Stimulated activated CD8-positive, alpha-beta memory T cell treated with anti-CD3 and anti-CD28 coated beads, Interleukin-4, amount 100 ng/mL, for 24 hours (primary cell): ENCODE results near the gene CLPSL2.
"Not testable (repeated sequence)": the region's sequence is repeated elsewhere in the genome, so short reads cannot be mapped to it uniquely, and the experiment has no call there.

Experiments used
- DNase-seq: peaks from one replicate; pipeline ENCODE4 v3.0.0-alpha.2; 2020; ENCODE audit warnings: low read depth

The CLPSL2 gene

DNA sequence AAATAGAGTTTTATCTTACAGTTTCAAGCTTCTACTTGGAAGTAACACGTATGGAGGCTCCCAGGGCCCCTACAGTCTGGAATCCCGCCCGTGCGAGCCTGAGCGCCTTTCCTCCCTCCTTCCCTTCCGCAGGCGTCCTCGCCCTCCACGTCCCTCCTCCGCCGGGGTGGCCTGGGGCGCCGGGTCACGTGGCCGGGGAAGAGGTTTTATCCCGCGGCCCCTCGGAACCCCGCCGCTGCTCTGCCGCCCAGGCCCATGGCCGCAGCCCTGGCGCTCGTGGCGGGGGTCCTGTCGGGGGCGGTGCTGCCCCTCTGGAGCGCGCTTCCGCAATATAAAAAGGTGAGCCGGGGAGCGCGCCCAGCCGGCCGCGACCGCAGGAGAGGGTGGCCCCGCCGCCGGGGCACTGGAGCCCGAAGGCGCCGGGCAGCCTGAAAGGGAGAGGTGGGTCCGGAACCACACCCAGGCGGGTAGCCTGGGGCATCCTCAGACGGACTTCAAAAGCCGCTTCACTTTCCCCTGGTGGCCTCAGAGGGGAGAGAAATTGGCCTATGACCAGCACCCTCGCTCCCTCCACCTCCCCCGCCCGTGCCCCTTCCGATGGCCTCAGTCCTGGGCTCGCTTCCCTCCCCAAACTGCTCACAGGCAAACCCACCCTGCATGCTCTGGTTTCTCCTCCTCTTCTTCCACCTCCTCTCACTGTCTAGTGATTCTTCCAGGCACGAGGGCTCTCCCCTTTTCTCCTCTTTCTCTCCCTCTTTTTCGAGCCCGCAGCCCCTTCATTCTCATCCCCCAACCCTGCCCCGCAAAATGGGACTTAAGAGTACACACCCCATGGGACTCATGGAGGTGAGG, at the start of gene CLPSL2:
CLPSL2 (plus strand) TSS at position 235 of the 852 bp plus-strand sequence; CDS start at position 256, 21 bp downstream.
- DNase-seq: no peak

- DNase-seq: no peak
Measured at GRCh38 chr6:35727231-35727934, 49.0 kb upstream of the CLPSL2 start.

DNA sequence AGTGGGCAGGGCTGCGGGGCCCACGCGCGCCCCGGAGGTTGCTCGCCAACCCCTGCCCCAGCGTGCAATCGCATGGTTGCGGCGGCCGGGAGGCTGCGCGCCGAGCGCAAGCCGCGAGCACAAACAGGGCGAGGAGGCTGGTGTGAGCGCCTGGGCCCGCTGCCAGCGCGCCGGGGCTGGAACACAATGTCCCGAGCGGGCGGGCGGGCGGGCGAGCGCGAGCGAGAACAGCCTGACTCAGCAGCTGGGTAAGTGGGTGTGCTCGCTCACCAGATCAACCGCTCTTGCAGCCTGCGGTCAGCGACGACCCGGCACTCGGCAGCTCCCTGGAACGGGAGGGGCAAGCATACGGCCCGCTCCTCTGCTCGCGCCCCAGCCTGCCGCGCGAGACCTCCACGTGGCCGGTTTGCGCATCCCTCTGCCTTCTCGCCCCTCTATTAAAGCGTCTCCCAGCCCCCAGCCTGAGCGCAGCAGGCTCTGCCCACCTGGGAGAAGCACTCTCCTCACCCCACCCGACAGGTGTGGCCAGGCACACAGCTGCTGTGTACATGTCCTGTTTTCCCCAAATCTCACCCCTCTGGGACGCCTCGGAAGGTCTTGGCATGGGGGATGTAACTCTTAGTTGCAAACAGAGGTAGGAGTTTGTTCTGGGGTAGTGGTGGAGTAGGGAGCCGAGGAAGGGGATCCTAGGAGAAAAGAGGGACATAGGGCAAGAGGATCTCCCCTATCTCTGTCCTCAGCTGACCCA, 48.3 kb upstream of the CLPSL2 start:
- DNase-seq: peak; percentile 78

- no peak for DNase-seq
Measured at GRCh38 chr6:35728683-35729678, 47.4 kb upstream of the CLPSL2 start.

- DNase-seq: no peak
Measured at GRCh38 chr6:35729722-35730121, 46.7 kb upstream of the CLPSL2 start.

DNA sequence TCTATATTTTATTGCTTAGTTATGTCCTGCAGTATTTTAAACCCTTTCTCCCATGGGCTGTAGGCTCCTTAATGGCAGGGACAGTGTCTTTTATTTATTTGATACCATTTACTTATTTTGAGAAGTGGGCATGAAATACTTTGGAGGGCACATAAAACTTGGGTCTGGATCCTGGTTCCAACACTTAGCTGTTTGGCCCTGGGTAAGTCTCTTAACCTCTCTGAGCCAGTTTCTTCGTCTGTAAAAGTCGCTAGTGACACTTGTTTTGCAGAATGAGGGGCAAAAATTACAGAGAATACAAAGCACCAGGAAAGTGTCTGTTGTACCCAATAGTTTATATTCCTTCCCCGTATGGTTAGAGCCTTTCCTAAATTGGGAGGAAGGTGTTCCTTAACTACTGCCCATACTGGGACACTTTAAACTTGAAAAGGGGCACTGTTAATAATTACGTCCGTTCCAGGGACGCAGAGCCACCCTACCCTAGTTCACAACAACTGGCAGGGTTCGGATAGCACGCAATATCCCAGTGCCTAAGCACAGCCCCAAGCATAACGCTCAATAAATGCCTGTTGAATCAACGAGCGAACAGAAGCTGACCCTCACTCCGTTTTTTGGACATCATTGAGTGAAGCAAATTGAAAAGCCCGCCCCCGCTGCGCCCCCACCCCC, 45.5 kb upstream of the CLPSL2 start:
- no peak for DNase-seq

DNA sequence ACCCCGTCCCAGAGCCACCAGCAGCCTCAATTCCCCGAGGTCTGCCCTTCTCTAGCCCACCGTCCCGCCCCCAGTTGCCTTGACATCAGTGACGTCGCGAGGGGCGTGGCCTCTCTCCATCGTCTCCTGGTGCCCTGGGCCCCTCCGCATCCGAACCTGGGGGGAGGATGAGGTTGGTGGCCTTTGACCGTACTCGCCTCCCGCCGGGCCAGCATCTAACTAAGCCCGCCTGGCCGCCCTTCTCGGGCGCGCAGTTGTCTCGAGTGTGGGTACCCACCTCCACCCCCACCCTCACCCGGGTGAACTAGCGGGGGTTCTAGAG, 45.0 kb upstream of the CLPSL2 start:
- peak; percentile 88 for DNase-seq

DNA sequence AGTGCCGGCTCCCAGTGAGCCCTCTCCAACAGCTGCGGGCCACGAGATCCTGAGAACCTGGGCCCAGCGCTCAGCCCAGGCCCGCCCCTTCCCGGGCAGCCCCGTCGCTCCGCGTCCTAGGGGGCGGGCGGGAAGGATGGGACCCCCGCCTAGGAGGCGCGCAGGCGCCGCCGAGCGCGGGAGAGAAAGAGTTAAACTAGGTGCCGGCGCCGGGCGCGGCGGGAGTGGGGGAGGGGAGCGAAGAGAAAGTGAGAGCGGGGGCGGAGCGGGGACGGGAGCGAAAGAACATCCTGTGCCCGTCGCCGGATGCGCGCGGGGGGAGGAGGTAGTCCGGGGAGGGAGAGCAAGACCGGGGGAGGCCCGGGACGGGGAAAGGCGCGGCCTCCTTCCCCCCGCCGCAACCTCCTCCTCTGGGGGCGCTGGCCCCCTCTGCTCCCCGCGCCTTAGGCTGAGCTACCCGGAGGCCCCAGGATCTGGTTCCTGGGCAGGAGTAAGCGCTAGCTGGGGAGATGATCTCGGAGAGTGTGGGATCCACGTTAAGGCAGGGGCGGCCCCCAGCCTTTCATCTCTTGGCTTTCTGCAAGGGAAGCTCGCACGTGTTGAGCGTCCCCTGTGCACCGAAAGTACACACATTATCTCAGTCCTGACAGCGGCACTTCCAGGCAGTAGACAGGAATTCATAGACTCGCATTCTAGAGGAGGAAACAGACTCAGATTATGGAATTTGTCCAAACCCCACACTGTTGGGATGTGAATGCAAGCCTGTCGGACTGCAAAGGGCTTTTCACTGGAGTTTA, 44.5 kb upstream of the CLPSL2 start:
- peak; percentile 93 for DNase-seq

DNA sequence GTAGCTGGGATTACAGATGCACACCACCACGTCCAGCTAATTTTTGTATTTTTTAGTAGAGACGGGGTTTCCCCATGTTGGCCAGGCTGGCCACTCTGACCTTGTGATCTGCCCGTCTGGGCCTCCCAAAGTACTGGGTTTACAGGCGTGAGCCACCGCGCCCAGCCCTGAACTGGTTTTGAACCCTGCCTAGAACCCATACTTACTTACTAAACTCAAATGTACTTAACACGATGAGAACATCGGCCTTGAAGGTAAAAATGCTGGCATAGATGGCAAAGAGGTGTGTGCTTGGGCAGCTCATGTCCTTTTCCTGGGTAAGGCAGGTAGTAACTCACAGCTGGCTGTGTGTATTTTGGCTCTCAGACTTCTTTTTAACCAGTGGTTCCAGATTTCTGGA, 42.8 kb upstream of the CLPSL2 start:
- no peak for DNase-seq

DNA sequence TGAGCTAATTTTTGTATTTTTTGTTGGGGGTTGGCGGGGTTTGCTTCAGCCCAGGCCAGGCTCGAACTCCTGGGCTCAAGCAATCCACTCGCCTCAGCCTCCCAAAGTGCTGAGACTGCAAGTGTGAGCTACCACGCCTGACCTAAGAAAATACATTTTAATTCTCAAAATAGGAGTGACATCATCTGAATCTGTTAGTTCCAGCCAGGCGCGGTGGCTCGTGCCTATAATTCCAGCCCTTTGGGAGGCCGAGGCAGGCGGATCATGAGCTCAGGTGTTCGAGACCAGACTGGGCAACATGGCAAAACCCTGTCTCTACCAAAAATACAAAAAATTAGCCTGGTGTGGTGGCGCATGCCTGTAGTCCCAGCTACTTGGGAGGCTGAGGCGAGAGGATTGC, 42.1 kb upstream of the CLPSL2 start:
- not testable (repeated sequence) for DNase-seq

GRCh38 chr6:35735452-35735851, 40.9 kb upstream of the CLPSL2 start:
- no peak for DNase-seq

GRCh38 chr6:35736253-35736894, 40.0 kb upstream of the CLPSL2 start:
- DNase-seq: peak; percentile 76

DNA sequence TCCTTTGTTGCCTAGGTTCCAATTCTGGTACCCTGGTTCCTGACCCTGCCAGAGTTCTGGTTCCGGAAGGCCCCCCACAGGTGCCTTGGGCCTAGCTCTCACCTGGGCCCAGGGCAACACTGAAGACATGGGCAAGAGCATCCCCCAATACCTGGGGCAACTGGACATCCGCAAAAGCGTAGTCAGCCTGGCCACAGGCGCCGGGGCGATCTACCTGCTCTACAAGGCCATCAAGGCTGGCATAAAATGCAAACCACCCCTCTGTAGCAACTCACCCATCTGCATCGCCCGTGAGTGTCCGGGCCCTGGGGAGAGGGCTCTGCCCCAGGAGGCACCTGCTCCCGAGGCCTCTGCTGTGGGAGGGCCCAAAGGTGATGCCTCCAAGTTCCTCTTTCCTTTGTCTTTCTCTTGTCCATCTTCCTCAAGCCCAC, 39.4 kb upstream of the CLPSL2 start, which contains the start of gene ARMC12:
ARMC12 (plus strand) TSS at position 51 of the 431 bp plus-strand sequence; CDS start at position 128, 77 bp downstream.
- no peak for DNase-seq

DNA sequence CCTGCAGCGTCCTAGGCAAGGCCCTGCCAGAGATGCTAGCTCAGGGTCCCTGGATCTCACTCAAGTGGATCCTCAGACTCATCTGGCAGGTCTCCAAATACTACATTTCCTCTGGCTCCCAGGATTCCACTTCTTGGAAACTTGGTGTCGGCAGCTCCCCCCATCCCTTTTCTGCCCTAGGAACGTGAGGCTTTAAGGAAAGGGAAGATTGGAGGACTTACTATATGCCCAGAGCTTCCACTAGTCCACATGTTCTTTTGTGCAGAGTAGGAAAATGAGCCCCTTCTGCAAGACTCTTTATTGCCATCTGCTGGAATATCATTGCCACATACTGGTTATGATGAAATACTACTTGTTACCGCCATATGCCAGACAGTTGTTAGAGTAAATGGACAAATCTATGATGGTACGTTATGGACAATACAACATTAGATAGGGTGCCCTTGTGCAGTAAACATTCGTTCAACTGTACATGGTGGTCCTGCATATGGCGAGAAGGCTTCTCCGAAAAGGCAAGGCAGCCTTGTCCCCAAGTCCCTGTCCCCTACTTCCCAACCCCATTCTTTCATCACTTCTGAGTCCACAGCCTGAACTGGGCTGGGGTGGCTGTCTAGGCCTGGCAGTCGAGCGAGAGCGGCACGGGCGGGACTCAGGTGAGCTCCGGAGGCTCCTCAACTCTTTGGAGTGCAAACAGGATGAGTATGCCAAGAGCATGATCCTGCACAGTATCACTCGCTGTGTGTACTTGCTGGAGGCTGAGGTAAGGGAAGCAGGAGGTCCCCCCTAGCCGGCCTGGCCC, 38.8 kb upstream of the CLPSL2 start:
- no peak for DNase-seq

- DNase-seq: no peak
Measured at GRCh38 chr6:35739645-35740524, 36.5 kb upstream of the CLPSL2 start.

DNA sequence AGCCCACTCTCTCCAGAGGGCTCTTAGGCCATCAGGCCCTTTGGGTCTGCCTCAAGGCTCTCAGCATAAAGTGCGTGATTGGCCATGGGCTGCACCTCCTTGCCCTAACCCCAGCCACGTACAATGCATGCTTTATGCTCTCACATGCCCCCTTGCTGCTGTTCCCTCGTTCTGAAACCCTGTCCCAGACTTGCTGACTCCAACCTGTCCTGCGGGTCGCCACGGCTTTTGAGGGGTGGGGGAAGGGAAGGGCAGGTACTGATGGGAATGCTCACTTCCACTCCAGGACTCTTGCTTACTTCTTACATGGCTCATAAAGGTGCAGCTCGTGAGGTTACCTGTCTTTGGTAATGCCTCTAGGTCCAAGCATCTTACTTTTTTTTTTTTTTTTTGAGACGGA, 33.6 kb upstream of the CLPSL2 start:
- no peak for DNase-seq

DNA sequence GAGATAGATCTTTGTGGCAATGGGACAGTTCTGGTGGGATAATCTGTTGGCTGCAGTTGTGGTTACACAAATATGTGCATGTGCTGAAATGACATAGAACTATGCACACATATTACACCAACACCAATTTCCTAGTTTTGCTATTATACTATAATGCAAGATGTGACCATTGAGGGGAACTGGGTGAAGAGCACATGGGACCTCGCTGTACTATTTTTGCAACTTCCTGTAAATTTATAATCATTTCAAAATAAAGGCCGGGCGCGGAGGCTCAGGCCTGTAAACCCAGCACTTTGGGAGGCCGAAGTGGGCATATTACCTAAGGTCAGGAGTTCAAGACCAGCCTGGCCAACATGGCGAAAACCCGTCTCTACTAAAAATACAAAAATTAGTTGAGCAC, 30.9 kb upstream of the CLPSL2 start:
- no peak for DNase-seq

- no peak for DNase-seq
Measured at GRCh38 chr6:35746516-35746915, 29.9 kb upstream of the CLPSL2 start.
